H1 (cell line): ENCODE results near the gene USB1. TPM values are rescaled to one million over a fixed set of nuclear protein-coding genes. Genes with fewer than 3 reads are reported as not detected.

Source experiments
- GABPA ChIP-seq: IDR thresholded peaks from 2 replicates; pipeline ENCODE4 v1.6.1; 2011; ENCODE audit warnings: mild to moderate bottlenecking, low read length, moderate library complexity, borderline replicate concordance; ENCODE audit not compliant: insufficient read depth
- KDM4A ChIP-seq: IDR thresholded peaks from one replicate; pipeline ENCODE4 v1.7.1; 2012; ENCODE audit warnings: low read depth, mild to moderate bottlenecking, moderate library complexity, low read length, inconsistent platforms; ENCODE audit not compliant: severe bottlenecking
- NRF1 ChIP-seq: IDR thresholded peaks from 2 replicates; pipeline ENCODE4 v1.6.1; 2011; ENCODE audit warnings: mild to moderate bottlenecking, low read depth, low read length, improper control_type of control experiment
- POLR2AphosphoS5 ChIP-seq: IDR thresholded peaks from 2 replicates; pipeline ENCODE4 v1.6.1; 2011; ENCODE audit warnings: low read depth, low read length
- SIX5 ChIP-seq: IDR thresholded peaks from 2 replicates; pipeline ENCODE4 v1.6.1; 2011; ENCODE audit warnings: mild to moderate bottlenecking, low read depth, low read length
- ZNF274 ChIP-seq: IDR thresholded peaks from 2 replicates; pipeline ENCODE4 v1.7.0; 2012; ENCODE audit warnings: low read length, borderline replicate concordance; ENCODE audit errors: extremely low read depth
- polyA plus RNA-seq, 7 experiments: library from polyadenylated mRNA; depleted of rRNA in 3 of 7; stranded (reverse) in 5 of 7; unstranded in 2 of 7; fragments of >200 nt in 5 of 7; fragments of 200-250 nt in 2 of 7; gene quantifications; 1 replicate in 5 of 7; 2 replicates in 1 of 7; 4 replicates in 1 of 7; pipeline versions ENCODE4 v1.2.1 to v1.2.3, GENCODE V29; 2011 to 2013; ENCODE audit warnings: missing spikeins in 2 of 7, mixed read lengths in 2 of 7
- total RNA-seq: library from RNA; stranded (reverse); fragmentation: NEBNext Ultra II Directional; extraction: Animal tissue kit (Norgen Biotek cat#: 25700); gene quantifications from 2 replicates; pipeline ENCODE4 v1.2.1, GENCODE V29; 2021
- TF ChIP-seq, protein P1 (sequence below): IDR thresholded peaks from 2 replicates; pipeline ENCODE4 v1.6.1; 2011; ENCODE audit warnings: low read length, improper control_type of control experiment

The USB1 gene
- total and polyA plus RNA-seq, 2 of the 8 experiments (the other 6 are each of a cell fraction or from before 2014, with no cell fraction given) = 65.4 to 75.9 TPM

DNA sequence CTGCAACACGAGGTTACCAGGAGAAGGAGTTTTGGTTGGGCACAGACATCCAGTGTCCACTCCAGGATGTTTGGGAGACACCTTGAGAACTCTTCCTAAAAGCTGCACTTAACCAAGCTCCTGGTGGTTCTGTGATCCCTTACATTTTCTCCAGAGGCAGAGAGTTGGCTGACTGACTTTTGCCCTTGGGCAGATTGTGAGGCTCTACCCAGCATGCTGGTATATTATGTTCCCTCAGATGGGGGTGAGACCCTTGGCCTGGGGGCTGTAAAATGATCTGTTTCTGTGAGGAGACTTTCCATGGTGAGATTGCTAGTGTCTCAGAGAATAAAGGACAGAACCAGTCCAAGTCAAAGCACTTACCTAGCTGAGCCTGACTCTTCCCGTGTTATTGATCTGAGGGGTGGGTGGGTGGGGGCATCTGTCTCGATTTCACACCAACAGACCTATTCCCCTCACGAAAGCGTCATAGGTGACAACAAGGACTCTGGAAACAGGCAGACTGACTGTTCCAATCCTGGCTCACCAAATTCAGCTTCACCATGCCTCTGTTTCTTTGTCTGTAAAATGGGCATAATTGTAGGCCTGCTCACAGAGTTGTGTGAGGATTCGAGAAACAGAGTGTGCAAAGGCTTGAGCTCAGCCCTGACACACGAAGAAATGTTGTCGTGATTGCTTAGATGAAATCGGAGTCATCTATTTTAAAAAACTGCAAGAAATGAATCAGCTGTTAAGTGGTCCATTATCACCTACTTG, 12.2 kb downstream of the USB1 start (continued):
- no peak for TF ChIP-seq POLR2AphosphoS5
- TF ChIP-seq KDM4A = no peak
- no peak for TF ChIP-seq ZNF274
- no peak for TF ChIP-seq NRF1
- TF ChIP-seq SIX5 = no peak
- TF ChIP-seq, protein P1, sequence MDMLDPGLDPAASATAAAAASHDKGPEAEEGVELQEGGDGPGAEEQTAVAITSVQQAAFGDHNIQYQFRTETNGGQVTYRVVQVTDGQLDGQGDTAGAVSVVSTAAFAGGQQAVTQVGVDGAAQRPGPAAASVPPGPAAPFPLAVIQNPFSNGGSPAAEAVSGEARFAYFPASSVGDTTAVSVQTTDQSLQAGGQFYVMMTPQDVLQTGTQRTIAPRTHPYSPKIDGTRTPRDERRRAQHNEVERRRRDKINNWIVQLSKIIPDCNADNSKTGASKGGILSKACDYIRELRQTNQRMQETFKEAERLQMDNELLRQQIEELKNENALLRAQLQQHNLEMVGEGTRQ = no peak
- TF ChIP-seq GABPA = no peak
